NCI-H82 (cell line): ENCODE data around the gene HIPK2.

Experiments
- DNase-seq: peaks from one replicate; lab custom pipeline; 2025; lab: John Stamatoyannopoulos, UW

HIPK2 gene

GRCh38 chr7:139783647-139784385 lies 6.0 kb upstream of the HIPK2 start:
- DNase-seq, result peak; percentile 79

DNA sequence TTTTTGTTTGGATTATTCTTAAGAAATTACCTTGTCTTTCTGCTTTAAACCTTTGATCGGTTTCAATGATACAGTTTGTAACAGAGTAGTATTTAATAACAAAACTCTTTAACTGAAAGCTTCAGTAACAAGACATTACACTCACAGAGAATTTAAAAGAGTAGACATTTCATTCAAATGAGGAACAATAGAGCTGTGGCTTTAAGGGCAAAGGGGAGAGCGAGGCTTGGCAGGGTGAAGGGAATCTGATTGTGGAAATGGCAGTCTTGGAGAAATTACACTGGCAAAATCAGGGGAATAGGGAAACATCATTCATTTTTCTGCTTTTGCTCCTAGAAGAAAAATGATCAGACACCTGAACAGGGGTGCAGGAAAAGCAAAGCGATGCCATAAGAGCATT lies 5.1 kb upstream of the HIPK2 start:
- DNase-seq, result no peak

- peak; percentile 53 for DNase-seq
Observed at GRCh38 chr7:139777133-139777891, 486 bp downstream of the HIPK2 start.

GRCh38 chr7:139776486-139777132 lies 1.2 kb downstream of the HIPK2 start:
- DNase-seq, result peak; percentile 58

GRCh38 chr7:139775829-139776266 lies 1.9 kb downstream of the HIPK2 start:
- peak; percentile 83 for DNase-seq

DNA sequence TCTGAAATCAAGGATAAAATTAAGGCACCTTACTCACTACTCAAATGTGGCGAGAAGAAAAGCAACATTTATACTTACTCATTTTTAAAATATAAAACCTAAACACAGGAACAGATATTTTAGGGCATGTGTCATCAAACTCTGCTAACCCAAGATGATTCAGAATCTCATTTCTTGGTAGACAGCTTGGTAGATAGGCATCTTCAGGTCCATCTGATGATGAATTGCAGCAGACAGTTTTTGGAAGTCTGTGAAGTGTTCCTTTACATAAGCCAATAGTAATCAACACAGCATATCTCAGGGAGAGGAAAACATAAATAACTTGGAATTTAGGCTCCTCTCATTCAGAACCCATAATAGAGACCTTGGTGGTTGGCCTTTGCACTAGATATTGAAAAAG lies 3.4 kb downstream of the HIPK2 start:
- DNase-seq, result no peak

DNA sequence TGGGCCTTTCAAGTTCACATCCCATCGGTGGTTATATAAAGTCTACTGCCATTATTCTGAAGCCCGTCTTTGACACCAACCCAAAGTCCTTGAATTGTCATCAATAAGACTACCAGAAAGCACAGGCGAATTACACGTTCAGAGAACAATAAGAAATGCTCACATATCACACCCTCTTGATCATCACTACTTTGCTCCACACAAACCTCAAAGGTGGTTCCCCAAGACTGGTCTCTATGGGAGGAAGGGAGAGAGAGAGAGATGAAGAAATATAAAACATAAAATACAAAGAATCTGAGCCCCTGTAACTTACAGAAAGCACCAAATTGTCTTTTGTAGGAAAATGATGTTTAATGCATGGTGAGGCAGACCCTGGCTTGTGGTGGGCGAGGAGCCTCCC lies 4.4 kb downstream of the HIPK2 start:
- no peak for DNase-seq

GRCh38 chr7:139772873-139773272 lies 4.9 kb downstream of the HIPK2 start:
- no peak for DNase-seq

- DNase-seq, result no peak
Observed at GRCh38 chr7:139772115-139772514, 5.7 kb downstream of the HIPK2 start.

GRCh38 chr7:139771001-139771956 lies 6.5 kb downstream of the HIPK2 start:
- no peak for DNase-seq

- no peak for DNase-seq
Observed at GRCh38 chr7:139769761-139770160, 8.0 kb downstream of the HIPK2 start.

- no peak for DNase-seq
Observed at GRCh38 chr7:139769066-139769465, 8.7 kb downstream of the HIPK2 start.

- DNase-seq, result no peak
Observed at GRCh38 chr7:139768249-139768824, 9.5 kb downstream of the HIPK2 start.

- DNase-seq, result no peak
Observed at GRCh38 chr7:139767561-139767982, 10.2 kb downstream of the HIPK2 start.

DNA sequence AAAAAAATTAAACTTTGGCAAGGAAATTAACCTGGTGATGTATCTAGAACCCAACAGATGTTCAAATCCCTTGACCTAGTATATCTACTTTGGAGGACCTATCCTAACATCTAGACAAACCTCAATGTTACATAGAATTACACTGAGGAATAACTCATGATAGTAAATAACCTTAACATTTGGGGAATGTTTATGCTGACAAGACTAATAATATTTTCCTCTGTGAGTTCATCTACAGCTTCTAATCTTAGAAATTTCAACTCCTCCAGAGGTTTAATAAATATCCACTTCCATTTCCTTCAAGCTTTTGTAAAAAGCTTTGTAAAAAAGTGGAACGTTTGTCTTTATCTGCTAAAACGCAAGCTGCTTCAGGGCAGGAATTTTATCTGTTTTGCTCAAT lies 12.7 kb downstream of the HIPK2 start:
- no peak for DNase-seq

GRCh38 chr7:139763330-139763729 lies 14.5 kb downstream of the HIPK2 start:
- DNase-seq, result no peak

- DNase-seq, result no peak
Observed at GRCh38 chr7:139762886-139763285, 14.9 kb downstream of the HIPK2 start.

GRCh38 chr7:139758388-139758787 lies 19.4 kb downstream of the HIPK2 start:
- DNase-seq, result no peak

DNA sequence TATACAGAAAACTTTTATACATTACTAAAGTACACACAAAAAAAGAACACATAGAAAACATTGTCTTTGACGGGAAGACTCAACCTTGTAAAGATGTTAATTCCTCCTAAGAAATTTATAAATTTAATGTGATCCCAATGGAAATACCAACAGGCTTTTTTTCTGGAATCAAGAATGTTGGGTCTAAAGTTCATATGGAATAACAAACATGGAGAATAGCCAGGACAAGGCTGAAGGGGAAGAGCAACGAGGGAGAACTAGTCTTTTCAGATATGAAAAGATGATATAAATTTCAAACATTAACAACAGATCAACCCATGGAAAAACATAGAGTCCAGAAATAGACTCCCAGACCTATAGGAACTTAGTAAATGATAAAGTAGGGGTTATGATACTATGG lies 19.8 kb downstream of the HIPK2 start:
- DNase-seq, result no peak

- no peak for DNase-seq
Observed at GRCh38 chr7:139753693-139754111, 24.1 kb downstream of the HIPK2 start.

DNA sequence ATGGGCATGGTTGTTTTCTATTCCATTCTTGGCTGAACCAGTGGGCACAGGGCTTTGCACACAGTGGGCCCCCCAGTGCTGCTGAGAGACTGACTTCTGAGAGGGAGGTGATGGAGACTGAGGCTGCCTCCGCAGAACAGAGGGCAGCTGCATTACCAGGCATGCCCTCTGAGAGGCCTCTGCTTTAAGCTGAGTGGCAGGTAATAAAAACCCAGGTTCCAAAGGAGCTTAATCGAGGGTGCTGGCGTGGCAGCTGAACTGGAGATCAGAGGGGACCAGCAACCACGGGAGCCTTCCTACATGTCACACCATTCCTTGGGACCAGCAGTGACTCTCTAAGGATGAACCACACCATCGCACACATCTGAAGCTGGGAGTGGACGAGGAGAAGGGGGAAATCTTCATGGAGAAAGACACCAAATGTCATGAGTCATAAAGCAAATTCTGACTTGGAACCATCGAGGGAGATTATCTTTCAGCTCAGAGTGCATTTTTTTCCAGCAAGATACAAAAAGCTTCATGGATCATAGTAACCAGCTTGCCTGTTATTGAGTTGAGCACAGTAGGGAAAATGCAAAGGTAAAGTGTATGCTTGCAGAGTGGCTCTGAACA lies 24.6 kb downstream of the HIPK2 start:
- DNase-seq, result peak; percentile 67
